Measurements from ENCODE around the gene PPIE.

Gene PPIE

DNA sequence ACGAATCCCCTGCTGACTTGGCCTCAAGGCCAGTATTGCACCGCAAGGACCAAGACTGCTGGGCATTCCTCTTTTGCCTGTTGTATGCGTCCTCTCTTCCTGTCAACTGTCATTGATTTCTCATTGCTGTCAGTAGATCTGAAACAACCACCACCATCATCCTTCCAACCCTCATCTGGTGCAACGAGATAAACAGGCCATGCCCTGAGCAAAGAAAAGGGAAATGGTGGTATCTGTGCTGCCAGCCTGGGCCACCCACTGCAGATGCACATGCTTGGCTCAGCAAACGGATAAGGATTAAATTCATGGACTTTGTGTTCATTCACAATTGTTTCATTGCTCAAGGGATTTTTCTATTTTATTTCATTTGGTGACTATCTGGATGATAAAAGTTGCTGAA lies 18.8 kb downstream of the PPIE start:
- DNase-seq: no peak
- Histone ChIP-seq H3K4me3 (ENCODE audit: low read depth in 1 of 2, low read length in 2 of 2) (no peak overlapping the region), H3K79me2 (ENCODE audit: insufficient read depth, low read length) (no peaks in the 10 kb centered on the region), H2AFZ (ENCODE audit: low read depth, low read length) (no peak overlapping the region), H3K4me1 (ENCODE audit: insufficient read depth, low read length) (no peaks in the 10 kb centered on the region), H4K20me1 (ENCODE audit: insufficient read depth, low read length) (peaks cover 4% of the 10 kb centered on the region; the same call in 1 of the 2 replicates), H3K27me3 (ENCODE audit: insufficient read depth, low read length, poor library complexity) (no peaks in the 10 kb centered on the region), H3K9ac (ENCODE audit: low read depth, low read length) (no peak overlapping the region), H3K36me3 (ENCODE audit: insufficient read depth, low read length) (peaks cover 25% of the 10 kb centered on the region), H3K4me2 (ENCODE audit: insufficient read depth, low read length) (no peak overlapping the region), H3K9me3 (ENCODE audit: insufficient read depth, low read length, severe bottlenecking) (no peaks in the 10 kb centered on the region), H3K27ac (ENCODE audit: low read length) (no peak overlapping the region)
- no peak for TF ChIP-seq EZH2 (IDR thresholded peaks at IDR 0.05; ENCODE audit: borderline replicate concordance, low read depth, low read length, severe bottlenecking)
- TF ChIP-seq, protein P1, sequence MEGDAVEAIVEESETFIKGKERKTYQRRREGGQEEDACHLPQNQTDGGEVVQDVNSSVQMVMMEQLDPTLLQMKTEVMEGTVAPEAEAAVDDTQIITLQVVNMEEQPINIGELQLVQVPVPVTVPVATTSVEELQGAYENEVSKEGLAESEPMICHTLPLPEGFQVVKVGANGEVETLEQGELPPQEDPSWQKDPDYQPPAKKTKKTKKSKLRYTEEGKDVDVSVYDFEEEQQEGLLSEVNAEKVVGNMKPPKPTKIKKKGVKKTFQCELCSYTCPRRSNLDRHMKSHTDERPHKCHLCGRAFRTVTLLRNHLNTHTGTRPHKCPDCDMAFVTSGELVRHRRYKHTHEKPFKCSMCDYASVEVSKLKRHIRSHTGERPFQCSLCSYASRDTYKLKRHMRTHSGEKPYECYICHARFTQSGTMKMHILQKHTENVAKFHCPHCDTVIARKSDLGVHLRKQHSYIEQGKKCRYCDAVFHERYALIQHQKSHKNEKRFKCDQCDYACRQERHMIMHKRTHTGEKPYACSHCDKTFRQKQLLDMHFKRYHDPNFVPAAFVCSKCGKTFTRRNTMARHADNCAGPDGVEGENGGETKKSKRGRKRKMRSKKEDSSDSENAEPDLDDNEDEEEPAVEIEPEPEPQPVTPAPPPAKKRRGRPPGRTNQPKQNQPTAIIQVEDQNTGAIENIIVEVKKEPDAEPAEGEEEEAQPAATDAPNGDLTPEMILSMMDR (IDR thresholded peaks at IDR 0.05; ENCODE audit: borderline replicate concordance, extremely low read depth, low read length, poor library complexity, severe bottlenecking): no peak
- ATAC-seq (ENCODE audit: insufficient read depth, low read depth): no peak

DNA sequence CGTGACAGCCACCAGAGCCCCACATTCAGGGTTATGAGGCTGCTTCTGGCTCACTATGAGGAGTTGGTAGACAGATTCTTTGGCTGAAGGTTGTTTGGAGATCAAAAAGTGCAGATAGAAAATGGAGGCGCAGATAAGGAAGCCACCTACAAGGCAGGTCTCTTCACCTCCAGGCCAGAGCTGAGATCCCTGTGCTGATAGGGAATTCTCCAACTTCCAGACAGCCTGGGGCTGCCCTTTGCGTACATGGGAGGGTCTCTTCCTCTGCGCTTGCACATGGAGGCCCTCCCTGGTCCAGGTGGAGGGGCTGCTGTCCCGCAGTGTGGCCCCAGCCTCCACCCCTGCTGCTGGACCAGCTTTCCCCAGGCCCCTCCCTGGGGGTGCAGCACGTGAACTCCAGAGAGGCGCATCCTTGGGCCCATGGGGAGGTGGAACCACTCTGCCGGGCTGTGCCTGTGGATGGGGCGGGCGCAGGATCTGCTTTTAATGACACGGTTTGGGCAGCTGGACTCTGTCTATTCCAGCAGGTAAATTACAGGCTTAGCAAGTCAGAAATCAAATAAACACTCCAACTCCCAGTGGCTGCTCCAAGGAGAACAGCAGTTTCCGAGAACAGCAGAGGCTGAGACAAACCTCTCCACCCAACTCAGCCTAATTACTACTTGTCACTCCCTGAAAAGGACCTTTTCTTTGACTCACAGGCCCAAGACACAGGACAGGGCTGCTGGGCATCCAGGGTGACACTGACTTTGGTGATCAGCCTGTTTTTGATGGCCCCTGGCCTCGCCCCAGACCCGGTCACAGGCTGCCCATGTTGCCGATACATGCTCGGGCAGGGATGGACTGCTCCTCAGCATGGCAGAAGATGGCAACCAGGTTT lies 20.1 kb downstream of the PPIE start:
- no peak overlapping the region for H2AFZ ChIP-seq (ENCODE audit: low read depth, low read length)
- 0 out of 2 replicates have a peak, but pooled peaks cover 4% of the 10 kb centered on the region for H4K20me1 ChIP-seq (ENCODE audit: insufficient read depth, low read length)
- no peaks in the 10 kb centered on the region for H3K9me3 ChIP-seq (ENCODE audit: insufficient read depth, low read length, severe bottlenecking)
- H3K79me2 ChIP-seq (ENCODE audit: insufficient read depth, low read length): no peaks in the 10 kb centered on the region
- DNase-seq (no peak), ATAC-seq (ENCODE audit: insufficient read depth, low read depth) (no peak)
- no peak overlapping the region for H3K4me2 ChIP-seq (ENCODE audit: insufficient read depth, low read length)
- H3K4me1 ChIP-seq (ENCODE audit: insufficient read depth, low read length): no peaks in the 10 kb centered on the region
- H3K9ac ChIP-seq (ENCODE audit: low read depth, low read length): no peak overlapping the region
- TF ChIP-seq, protein P1 (IDR thresholded peaks at IDR 0.05; ENCODE audit: borderline replicate concordance, extremely low read depth, low read length, poor library complexity, severe bottlenecking): no peak
- TF ChIP-seq EZH2 (IDR thresholded peaks at IDR 0.05; ENCODE audit: borderline replicate concordance, low read depth, low read length, severe bottlenecking): no peak
- H3K27ac ChIP-seq (ENCODE audit: low read length): no peak overlapping the region
- H3K27me3 ChIP-seq (ENCODE audit: insufficient read depth, low read length, poor library complexity): no peaks in the 10 kb centered on the region
- peaks cover 13% of the 10 kb centered on the region; the same call in 1 of the 2 replicates for H3K36me3 ChIP-seq (ENCODE audit: insufficient read depth, low read length)
- H3K4me3 ChIP-seq (ENCODE audit: low read depth in 1 of 2, low read length in 2 of 2): no peak overlapping the region

DNA sequence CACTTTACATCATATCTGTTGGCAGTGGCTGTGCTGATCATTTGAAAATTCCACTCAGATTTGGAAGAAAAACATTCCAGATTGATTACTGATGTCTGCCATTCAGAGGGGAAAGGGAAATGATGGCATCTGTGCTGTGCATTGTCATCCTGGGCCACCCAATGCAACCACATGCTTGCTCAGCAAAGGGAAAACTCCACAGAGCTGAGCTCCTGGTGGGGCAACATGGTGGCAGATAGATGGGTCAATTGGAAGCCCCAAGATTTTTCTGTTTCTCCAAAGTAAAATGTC lies 20.7 kb downstream of the PPIE start:
- TF ChIP-seq, protein P1 (IDR thresholded peaks at IDR 0.05; ENCODE audit: borderline replicate concordance, extremely low read depth, low read length, poor library complexity, severe bottlenecking): no peak
- TF ChIP-seq EZH2 (IDR thresholded peaks at IDR 0.05; ENCODE audit: borderline replicate concordance, low read depth, low read length, severe bottlenecking): no peak
- Histone ChIP-seq H3K79me2 (ENCODE audit: insufficient read depth, low read length) (no peaks in the 10 kb centered on the region), H3K27me3 (ENCODE audit: insufficient read depth, low read length, poor library complexity) (no peaks in the 10 kb centered on the region), H3K9ac (ENCODE audit: low read depth, low read length) (no peak overlapping the region), H3K27ac (ENCODE audit: low read length) (no peak overlapping the region), H3K36me3 (ENCODE audit: insufficient read depth, low read length) (peaks cover 10% of the 10 kb centered on the region; the same call in 1 of the 2 replicates), H4K20me1 (ENCODE audit: insufficient read depth, low read length) (0 out of 2 replicates have a peak, but pooled peaks cover 4% of the 10 kb centered on the region), H2AFZ (ENCODE audit: low read depth, low read length) (no peak overlapping the region), H3K9me3 (ENCODE audit: insufficient read depth, low read length, severe bottlenecking) (no peaks in the 10 kb centered on the region), H3K4me2 (ENCODE audit: insufficient read depth, low read length) (no peak overlapping the region), H3K4me3 (ENCODE audit: low read depth in 1 of 2, low read length in 2 of 2) (no peak overlapping the region), H3K4me1 (ENCODE audit: insufficient read depth, low read length) (no peaks in the 10 kb centered on the region)
- DNase-seq (no peak), ATAC-seq (ENCODE audit: insufficient read depth, low read depth) (no peak)
